ENCODE data around the gene LRRC8D.

LRRC8D gene

DNA sequence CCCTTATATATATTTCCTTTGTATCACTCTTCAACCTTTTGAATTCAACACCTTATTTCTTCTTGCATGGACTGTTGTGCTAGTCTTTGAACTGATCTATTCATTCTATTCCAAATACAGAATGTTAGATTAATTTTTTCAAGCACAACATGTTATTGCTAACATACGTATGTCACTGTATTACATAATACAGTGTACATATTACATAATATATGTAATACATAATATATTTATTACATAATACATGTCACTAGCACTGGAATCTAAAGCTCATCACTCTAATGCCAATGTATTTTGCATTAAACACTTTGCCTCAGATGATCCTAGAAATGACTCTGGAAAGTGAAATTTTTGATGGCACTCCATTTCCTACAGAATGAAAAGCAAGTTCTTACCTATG is 59.8 kb downstream of the LRRC8D start:
- no peak overlapping the region for H3K4me3 ChIP-seq (ENCODE audit: low read depth, low read length)
- H3K27me3 ChIP-seq (ENCODE audit: control insufficient read depth, insufficient read depth, low read length), result no peaks in the 10 kb centered on the region
- no peak overlapping the region for H3K9ac ChIP-seq (ENCODE audit: low read depth, low read length)
- peaks cover 2% of the 10 kb centered on the region for H3K9me3 ChIP-seq (ENCODE audit: control insufficient read depth, insufficient read depth, low read length)
- H3K4me1 ChIP-seq (ENCODE audit: control insufficient read depth, insufficient read depth, low read length), result peaks cover 2% of the 10 kb centered on the region
- no peaks in the 10 kb centered on the region for H3K36me3 ChIP-seq (ENCODE audit: control insufficient read depth, insufficient read depth, low read length)

DNA sequence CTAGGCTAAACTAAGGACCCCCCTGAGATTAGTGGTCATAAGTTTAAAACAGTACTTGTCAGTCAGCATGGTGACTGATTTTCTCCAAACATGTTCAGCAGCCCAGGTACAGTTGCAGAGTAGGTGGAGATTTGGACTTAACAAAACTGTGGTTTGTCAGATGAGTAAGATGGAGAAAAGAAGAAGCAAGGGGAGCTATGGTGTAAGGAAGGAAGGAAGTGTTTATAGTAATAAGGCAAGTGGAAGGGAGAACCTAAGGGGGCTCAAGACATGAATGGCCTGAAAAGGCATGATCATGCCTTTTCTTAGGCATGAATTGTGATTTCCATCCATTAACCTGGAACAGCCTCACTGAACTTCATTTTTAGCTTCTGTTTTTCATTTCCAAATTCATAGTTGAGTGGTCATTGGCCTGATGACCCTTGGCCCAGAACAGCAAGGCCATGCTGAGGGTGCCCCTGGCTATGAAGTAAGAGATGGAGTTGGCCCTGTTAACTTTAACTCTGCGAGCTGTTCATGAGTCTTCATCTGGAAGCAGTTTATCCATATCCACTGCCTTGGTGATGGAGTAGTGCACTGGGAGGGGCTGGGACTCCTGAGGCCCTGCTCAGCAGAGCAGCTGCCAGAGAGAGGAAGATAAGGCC is 60.7 kb downstream of the LRRC8D start:
- H3K36me3 ChIP-seq (ENCODE audit: control insufficient read depth, insufficient read depth, low read length), result no peaks in the 10 kb centered on the region
- no peaks in the 10 kb centered on the region for H3K27me3 ChIP-seq (ENCODE audit: control insufficient read depth, insufficient read depth, low read length)
- peaks cover 10% of the 10 kb centered on the region for H3K4me1 ChIP-seq (ENCODE audit: control insufficient read depth, insufficient read depth, low read length)
- H3K9me3 ChIP-seq (ENCODE audit: control insufficient read depth, insufficient read depth, low read length), result peaks cover 2% of the 10 kb centered on the region
- H3K9ac ChIP-seq (ENCODE audit: low read depth, low read length), result no peak overlapping the region
- no peak overlapping the region for H3K4me3 ChIP-seq (ENCODE audit: low read depth, low read length)

DNA sequence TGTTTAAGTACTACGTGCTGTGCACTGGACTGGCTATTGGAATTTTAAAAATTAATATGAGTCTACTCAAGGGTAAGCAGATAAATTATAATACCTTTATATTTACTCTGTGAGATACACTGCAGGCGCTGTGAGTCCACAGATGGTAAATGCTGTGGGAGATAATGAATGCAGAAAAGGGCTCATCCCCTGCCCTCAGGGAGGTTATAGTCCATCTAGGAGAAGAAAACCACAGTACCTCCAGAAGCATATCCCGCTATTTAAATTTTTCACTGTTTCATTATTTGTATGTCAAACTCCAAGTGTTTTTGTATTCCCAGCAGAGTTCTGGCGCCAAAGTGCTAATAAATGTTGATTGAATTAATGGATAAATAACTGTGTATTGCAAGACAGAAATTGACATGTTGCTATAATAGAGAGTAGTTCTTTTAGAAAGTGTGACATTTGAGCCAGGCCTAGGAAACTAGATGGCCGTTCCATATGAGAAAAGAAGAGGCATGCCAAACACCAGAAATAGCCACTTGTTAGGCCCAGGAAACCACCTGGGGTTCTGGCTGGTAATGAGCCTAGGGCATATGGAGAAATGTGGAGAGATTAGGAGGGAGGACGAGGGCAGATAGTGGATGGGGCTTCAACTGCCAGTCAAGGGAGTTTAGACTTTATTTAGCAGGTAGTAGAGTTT is 61.7 kb downstream of the LRRC8D start:
- no peaks in the 10 kb centered on the region for H3K36me3 ChIP-seq (ENCODE audit: control insufficient read depth, insufficient read depth, low read length)
- H3K4me1 ChIP-seq (ENCODE audit: control insufficient read depth, insufficient read depth, low read length), result peaks cover 10% of the 10 kb centered on the region
- no peak overlapping the region for H3K4me3 ChIP-seq (ENCODE audit: low read depth, low read length)
- H3K27me3 ChIP-seq (ENCODE audit: control insufficient read depth, insufficient read depth, low read length), result no peaks in the 10 kb centered on the region
- no peak overlapping the region for H3K9ac ChIP-seq (ENCODE audit: low read depth, low read length)
- peaks cover 2% of the 10 kb centered on the region for H3K9me3 ChIP-seq (ENCODE audit: control insufficient read depth, insufficient read depth, low read length)

DNA sequence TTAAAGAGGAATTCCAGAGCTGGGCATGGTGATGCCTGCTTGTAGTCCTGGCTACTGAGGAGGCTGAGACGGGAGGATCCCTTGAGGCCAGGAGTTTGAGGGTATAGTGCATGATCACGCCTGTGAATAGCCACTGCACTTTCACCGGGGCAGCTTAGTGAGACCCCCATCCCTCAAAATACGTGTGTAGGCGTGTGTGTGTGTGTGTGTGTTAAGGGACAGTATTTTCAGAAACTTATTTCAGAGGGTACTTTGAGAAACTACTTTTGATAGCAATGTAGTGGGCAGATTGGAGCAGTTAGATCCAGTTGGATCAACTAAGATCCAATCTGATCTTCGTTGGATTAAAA is 62.2 kb downstream of the LRRC8D start:
- Histone ChIP-seq H3K9ac (ENCODE audit: low read depth, low read length) (no peak overlapping the region), H3K36me3 (ENCODE audit: control insufficient read depth, insufficient read depth, low read length) (no peaks in the 10 kb centered on the region), H3K4me3 (ENCODE audit: low read depth, low read length) (no peak overlapping the region), H3K4me1 (ENCODE audit: control insufficient read depth, insufficient read depth, low read length) (peaks cover 10% of the 10 kb centered on the region), H3K9me3 (ENCODE audit: control insufficient read depth, insufficient read depth, low read length) (peaks cover 2% of the 10 kb centered on the region), H3K27me3 (ENCODE audit: control insufficient read depth, insufficient read depth, low read length) (no peaks in the 10 kb centered on the region)

- H3K27me3 ChIP-seq (ENCODE audit: control insufficient read depth, insufficient read depth, low read length), result no peaks in the 10 kb centered on the region
- H3K4me1 ChIP-seq (ENCODE audit: control insufficient read depth, insufficient read depth, low read length), result peaks cover 10% of the 10 kb centered on the region
- H3K9ac ChIP-seq (ENCODE audit: low read depth, low read length), result no peak overlapping the region
- H3K36me3 ChIP-seq (ENCODE audit: control insufficient read depth, insufficient read depth, low read length), result no peaks in the 10 kb centered on the region
- H3K9me3 ChIP-seq (ENCODE audit: control insufficient read depth, insufficient read depth, low read length), result peaks cover 2% of the 10 kb centered on the region
- H3K4me3 ChIP-seq (ENCODE audit: low read depth, low read length), result no peak overlapping the region
Measured at GRCh38 chr1:89884718-89885596, 64.1 kb downstream of the LRRC8D start.

GRCh38 chr1:89887270-89887669 is 66.4 kb downstream of the LRRC8D start:
- no peaks in the 10 kb centered on the region for H3K36me3 ChIP-seq (ENCODE audit: control insufficient read depth, insufficient read depth, low read length)
- H3K4me3 ChIP-seq (ENCODE audit: low read depth, low read length), result no peak overlapping the region
- H3K9me3 ChIP-seq (ENCODE audit: control insufficient read depth, insufficient read depth, low read length), result no peaks in the 10 kb centered on the region
- no peak overlapping the region for H3K9ac ChIP-seq (ENCODE audit: low read depth, low read length)
- H3K4me1 ChIP-seq (ENCODE audit: control insufficient read depth, insufficient read depth, low read length), result peaks cover 10% of the 10 kb centered on the region
- H3K27me3 ChIP-seq (ENCODE audit: control insufficient read depth, insufficient read depth, low read length), result no peaks in the 10 kb centered on the region

GRCh38 chr1:89887713-89888112 is 66.9 kb downstream of the LRRC8D start:
- Histone ChIP-seq H3K9me3 (ENCODE audit: control insufficient read depth, insufficient read depth, low read length) (no peaks in the 10 kb centered on the region), H3K36me3 (ENCODE audit: control insufficient read depth, insufficient read depth, low read length) (no peaks in the 10 kb centered on the region), H3K27me3 (ENCODE audit: control insufficient read depth, insufficient read depth, low read length) (no peaks in the 10 kb centered on the region), H3K4me1 (ENCODE audit: control insufficient read depth, insufficient read depth, low read length) (peaks cover 10% of the 10 kb centered on the region), H3K4me3 (ENCODE audit: low read depth, low read length) (no peak overlapping the region), H3K9ac (ENCODE audit: low read depth, low read length) (no peak overlapping the region)

DNA sequence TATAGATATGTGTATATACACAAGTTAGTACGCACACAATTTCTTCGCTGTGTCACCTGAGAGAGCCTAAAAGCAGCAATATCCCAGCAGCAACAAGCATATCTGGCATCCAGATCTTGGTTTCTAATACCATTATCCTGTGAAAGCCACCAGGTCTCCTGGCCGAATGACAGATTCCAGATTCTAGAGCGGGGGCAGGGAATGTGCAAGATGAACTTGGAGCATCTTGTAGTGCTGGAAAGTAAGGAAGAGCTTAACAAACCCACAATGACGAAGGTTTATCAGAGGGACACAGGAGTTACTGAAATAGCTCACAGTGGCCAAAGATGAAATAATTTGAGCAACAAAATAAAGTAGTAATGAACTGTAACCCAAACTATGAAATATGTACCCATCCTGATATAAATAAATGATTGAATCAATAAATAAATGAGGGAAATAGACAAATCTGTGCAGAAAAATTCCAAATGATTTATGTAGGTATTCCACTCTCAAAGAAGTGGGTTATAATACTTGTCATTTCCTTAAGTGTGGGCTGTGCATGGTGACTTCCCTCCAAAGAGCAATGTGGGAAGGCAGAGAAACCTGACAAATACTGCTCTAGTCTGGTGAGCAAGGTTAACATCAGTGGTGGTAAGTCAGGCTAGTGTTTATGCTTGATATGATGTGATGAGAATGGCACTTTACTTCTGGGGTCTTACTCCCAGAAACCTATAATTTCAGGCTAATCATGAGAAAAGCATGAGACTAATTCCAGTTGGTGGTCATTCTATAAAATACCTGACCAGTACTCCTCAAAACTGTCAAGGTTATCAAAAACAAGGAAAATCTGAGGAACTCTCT is 67.9 kb downstream of the LRRC8D start:
- no peaks in the 10 kb centered on the region for H3K27me3 ChIP-seq (ENCODE audit: control insufficient read depth, insufficient read depth, low read length)
- H3K36me3 ChIP-seq (ENCODE audit: control insufficient read depth, insufficient read depth, low read length), result no peaks in the 10 kb centered on the region
- peaks cover 10% of the 10 kb centered on the region for H3K4me1 ChIP-seq (ENCODE audit: control insufficient read depth, insufficient read depth, low read length)
- H3K9ac ChIP-seq (ENCODE audit: low read depth, low read length), result no peak overlapping the region
- H3K4me3 ChIP-seq (ENCODE audit: low read depth, low read length), result no peak overlapping the region
- H3K9me3 ChIP-seq (ENCODE audit: control insufficient read depth, insufficient read depth, low read length), result no peaks in the 10 kb centered on the region

GRCh38 chr1:89889323-89889615 is 68.4 kb downstream of the LRRC8D start:
- H3K9me3 ChIP-seq (ENCODE audit: control insufficient read depth, insufficient read depth, low read length), result no peaks in the 10 kb centered on the region
- H3K4me3 ChIP-seq (ENCODE audit: low read depth, low read length), result no peak overlapping the region
- peaks cover 10% of the 10 kb centered on the region for H3K4me1 ChIP-seq (ENCODE audit: control insufficient read depth, insufficient read depth, low read length)
- no peaks in the 10 kb centered on the region for H3K36me3 ChIP-seq (ENCODE audit: control insufficient read depth, insufficient read depth, low read length)
- no peaks in the 10 kb centered on the region for H3K27me3 ChIP-seq (ENCODE audit: control insufficient read depth, insufficient read depth, low read length)
- no peak overlapping the region for H3K9ac ChIP-seq (ENCODE audit: low read depth, low read length)

GRCh38 chr1:89890085-89890752 is 69.4 kb downstream of the LRRC8D start:
- Histone ChIP-seq H3K4me3 (ENCODE audit: low read depth, low read length) (no peak overlapping the region), H3K9ac (ENCODE audit: low read depth, low read length) (no peak overlapping the region), H3K4me1 (ENCODE audit: control insufficient read depth, insufficient read depth, low read length) (peaks cover 10% of the 10 kb centered on the region)

DNA sequence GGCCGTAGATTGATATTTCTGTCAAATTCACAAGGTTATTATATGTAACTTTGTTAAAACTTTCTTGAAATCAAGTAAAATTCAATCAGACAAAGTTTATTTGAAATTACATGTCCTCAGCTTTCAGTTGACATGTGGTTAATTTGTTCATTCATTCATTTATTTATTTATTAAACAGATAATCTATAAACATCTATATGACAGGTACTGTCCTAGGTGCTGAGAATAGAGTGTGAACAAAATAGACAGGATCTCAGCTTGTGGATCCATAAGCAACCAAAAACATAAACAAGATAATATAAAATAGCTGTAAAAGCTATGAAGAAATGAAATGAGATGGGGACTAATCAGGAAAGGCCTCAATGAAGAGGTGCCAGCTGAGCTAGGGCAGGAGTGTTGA is 72.0 kb downstream of the LRRC8D start:
- H3K9ac ChIP-seq (ENCODE audit: low read depth, low read length), result no peak overlapping the region
- H3K27me3 ChIP-seq (ENCODE audit: control insufficient read depth, insufficient read depth, low read length), result no peaks in the 10 kb centered on the region
- H3K4me3 ChIP-seq (ENCODE audit: low read depth, low read length), result no peak overlapping the region
- no peaks in the 10 kb centered on the region for H3K4me1 ChIP-seq (ENCODE audit: control insufficient read depth, insufficient read depth, low read length)
- H3K36me3 ChIP-seq (ENCODE audit: control insufficient read depth, insufficient read depth, low read length), result no peaks in the 10 kb centered on the region
- H3K9me3 ChIP-seq (ENCODE audit: control insufficient read depth, insufficient read depth, low read length), result no peaks in the 10 kb centered on the region

More at GRCh38 chr1:89890085-89890752, 69.4 kb downstream of the LRRC8D start:
- Histone ChIP-seq H3K9me3 (ENCODE audit: control insufficient read depth, insufficient read depth, low read length) (no peaks in the 10 kb centered on the region), H3K36me3 (ENCODE audit: control insufficient read depth, insufficient read depth, low read length) (no peaks in the 10 kb centered on the region), H3K27me3 (ENCODE audit: control insufficient read depth, insufficient read depth, low read length) (no peaks in the 10 kb centered on the region)
